DOHH2 (cell line): ENCODE measurements around the gene GALNS.

Experiments used
- H3F3A ChIP-seq: fragments of 200-600 bp; sonication (generic), shearing (Covaris generic); 2 replicates; pipeline ENCODE4 v1.6.0; 2016; ENCODE audit warnings: antibody characterized with exemption, mild to moderate bottlenecking; ENCODE audit not compliant: control insufficient read depth, insufficient read depth
- H3K27ac ChIP-seq: fragments of 200-600 bp; sonication (generic); 2 replicates; pipeline ENCODE4 v1.5.1; 2014; ENCODE audit warnings: low read depth, mild to moderate bottlenecking, low read length, moderate library complexity
- H3K27me3 ChIP-seq: fragments of 200-600 bp; sonication (generic); 2 replicates; pipeline ENCODE4 v1.6.1; 2014; ENCODE audit warnings: mild to moderate bottlenecking, low read length, mixed read lengths; ENCODE audit not compliant: control insufficient read depth
- H3K36me3 ChIP-seq: fragments of 200-600 bp; sonication (generic); 2 replicates; pipeline ENCODE4 v1.6.1; 2014; ENCODE audit warnings: mild to moderate bottlenecking, low read length, moderate library complexity, mixed read lengths; ENCODE audit not compliant: control insufficient read depth
- H3K4me1 ChIP-seq: fragments of 200-600 bp; sonication (generic); 2 replicates; pipeline ENCODE4 v1.6.1; 2014; ENCODE audit warnings: mild to moderate bottlenecking, low read length, mixed read lengths; ENCODE audit not compliant: control insufficient read depth
- H3K4me2 ChIP-seq: fragments of 200-600 bp; sonication (generic); 2 replicates; pipeline ENCODE4 v1.6.0; 2014; ENCODE audit warnings: mild to moderate bottlenecking, low read length, moderate library complexity
- H3K4me3 ChIP-seq: fragments of 200-600 bp; sonication (generic); 2 replicates; pipeline ENCODE4 v1.5.1; 2014; ENCODE audit warnings: mild to moderate bottlenecking, low read length, mixed read lengths
- H3K79me2 ChIP-seq: fragments of 200-600 bp; sonication (generic); 2 replicates; pipeline ENCODE4 v1.6.1; 2014; ENCODE audit warnings: mild to moderate bottlenecking, low read length, mixed read lengths; ENCODE audit not compliant: control insufficient read depth
- H3K9me2 ChIP-seq: fragments of 200-600 bp; sonication (generic); replicated peaks from 2 replicates; pipeline ENCODE4 v1.6.1; 2014; ENCODE audit warnings: mild to moderate bottlenecking, low read length, mixed read lengths; ENCODE audit not compliant: control insufficient read depth
- H3K9me3 ChIP-seq: fragments of 200-600 bp; sonication (generic); 2 replicates; pipeline ENCODE4 v1.6.1; 2014; ENCODE audit warnings: antibody characterized with exemption, low read length, mixed read lengths; ENCODE audit not compliant: control insufficient read depth, insufficient read depth
- H4K20me1 ChIP-seq: fragments of 200-600 bp; sonication (generic); 2 replicates; pipeline ENCODE4 v1.6.0; 2014; ENCODE audit warnings: low read depth, mild to moderate bottlenecking, antibody characterized with exemption, low read length, moderate library complexity; ENCODE audit not compliant: control insufficient read depth, insufficient read depth
- CTCF ChIP-seq: fragments of 200-600 bp; sonication (generic); IDR thresholded peaks from one replicate; pipeline ENCODE4 v1.5.1; 2014; ENCODE audit warnings: antibody characterized with exemption, mild to moderate bottlenecking, low read depth, low read length; ENCODE audit not compliant: poor library complexity, severe bottlenecking
- EZH2phosphoT487 ChIP-seq: fragments of 200-600 bp; sonication (generic); IDR thresholded peaks from 2 replicates; pipeline ENCODE4 v1.6.1; 2017; ENCODE audit warnings: borderline replicate concordance, mild to moderate bottlenecking, antibody characterized with exemption, low read length, moderate library complexity, mixed read lengths

Gene GALNS

DNA sequence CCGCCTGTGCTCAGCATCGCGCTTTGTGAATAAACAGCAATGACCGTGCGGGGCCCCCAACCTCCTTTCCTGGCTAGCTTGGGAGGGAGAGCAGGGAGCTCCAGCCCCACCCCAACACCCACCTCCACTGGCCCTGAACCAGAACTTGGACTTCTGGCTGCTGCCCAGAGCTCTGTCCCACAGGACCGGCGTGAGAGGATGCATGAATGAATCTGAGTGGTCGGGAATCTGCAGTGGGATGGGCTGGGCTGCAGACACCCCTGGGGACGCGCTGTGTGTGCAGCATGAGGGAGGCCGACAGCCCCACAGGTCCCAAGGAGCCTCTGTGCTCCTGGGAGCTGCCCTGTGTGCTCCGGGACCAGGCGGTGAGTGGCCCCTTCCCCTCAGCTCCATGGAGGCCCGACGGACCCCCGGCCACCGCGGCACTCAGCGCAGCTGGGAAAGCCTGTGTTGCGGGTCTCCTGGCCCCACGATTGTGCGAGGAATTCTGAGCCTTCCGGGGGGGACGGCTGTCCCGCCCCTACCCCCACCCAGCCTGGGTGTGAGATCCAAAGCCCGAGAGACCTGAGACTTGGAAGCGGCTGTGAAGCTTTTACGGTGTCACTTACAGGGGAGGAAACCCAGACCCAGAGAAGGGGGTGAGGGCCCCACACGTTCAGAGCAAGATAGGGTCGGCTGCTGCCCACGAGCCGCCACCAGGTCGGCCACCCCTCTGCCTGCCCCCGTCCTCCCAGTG, 77.2 kb downstream of the GALNS start:
- Histone ChIP-seq H3K79me2 (peaks cover 100% of the 10 kb centered on the region), H3K4me1 (peaks cover 39% of the 10 kb centered on the region), H3K36me3 (peaks cover 58% of the 10 kb centered on the region), H4K20me1 (peaks cover 20% of the 10 kb centered on the region), H3K4me2 (no peak overlapping the region), H3K27ac (no peak overlapping the region), H3K9me2 (no peaks in the 10 kb centered on the region), H3K4me3 (no peak overlapping the region), H3K9me3 (no peaks in the 10 kb centered on the region), H3K27me3 (no peaks in the 10 kb centered on the region), H3F3A (no peaks in the 10 kb centered on the region)
- TF ChIP-seq EZH2phosphoT487 (no peak), CTCF (no peak)

GRCh38 chr16:88778541-88779065, 78.1 kb downstream of the GALNS start:
- Histone ChIP-seq H3K79me2 (peaks cover 100% of the 10 kb centered on the region), H3K36me3 (peaks cover 49% of the 10 kb centered on the region), H3K4me1 (peaks cover 36% of the 10 kb centered on the region), H3K27ac (no peak overlapping the region), H3K4me3 (no peak overlapping the region), H3K27me3 (no peaks in the 10 kb centered on the region), H3K4me2 (no peak overlapping the region), H3K9me3 (no peaks in the 10 kb centered on the region), H4K20me1 (peaks cover 16% of the 10 kb centered on the region), H3F3A (no peaks in the 10 kb centered on the region), H3K9me2 (no peaks in the 10 kb centered on the region)
- TF ChIP-seq EZH2phosphoT487, result no peak
- TF ChIP-seq CTCF, result no peak

DNA sequence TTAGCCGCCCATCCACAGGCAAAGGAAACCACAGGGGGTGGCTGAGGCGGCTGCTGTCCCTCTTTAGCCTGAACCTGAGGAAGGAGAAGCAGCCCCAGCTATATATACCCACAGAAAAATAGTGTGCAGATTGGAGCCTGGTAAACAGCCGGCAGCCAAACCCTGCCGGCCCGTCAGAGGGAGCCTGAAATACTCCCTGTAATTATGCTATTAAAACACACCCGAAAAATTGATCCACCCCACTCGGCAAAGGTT, 78.5 kb downstream of the GALNS start:
- no peaks in the 10 kb centered on the region for H3F3A ChIP-seq
- H3K27ac ChIP-seq, result no peak overlapping the region
- peaks cover 33% of the 10 kb centered on the region for H3K4me1 ChIP-seq
- no peaks in the 10 kb centered on the region for H3K27me3 ChIP-seq
- TF ChIP-seq EZH2phosphoT487, result no peak
- TF ChIP-seq CTCF, result no peak
- H3K79me2 ChIP-seq, result peaks cover 100% of the 10 kb centered on the region
- H3K9me2 ChIP-seq, result no peaks in the 10 kb centered on the region
- H3K4me3 ChIP-seq, result no peak overlapping the region
- peaks cover 15% of the 10 kb centered on the region for H4K20me1 ChIP-seq
- H3K4me2 ChIP-seq, result no peak overlapping the region
- H3K9me3 ChIP-seq, result no peaks in the 10 kb centered on the region
- peaks cover 46% of the 10 kb centered on the region for H3K36me3 ChIP-seq
